Esophagus squamous epithelium (tissue), 4 donors: Measurements from ENCODE around the gene TLE6.

Experiments
- POLR2A ChIP-seq, 4 donors: fragments of 450-650 bp; IDR thresholded peaks; one replicate each; pipeline ENCODE4 v1.6.1; 2017; ENCODE audit warnings: antibody characterized with exemption in 4 of 4, mild to moderate bottlenecking in 4 of 4, moderate library complexity in 3 of 4
- TF ChIP-seq, protein P1 (sequence below), 6 experiments: fragments of 450-650 bp in 4 of 6; fragments of 200-600 bp in 2 of 6; sonication (generic) in 2 of 6; IDR thresholded peaks; one replicate each; pipeline ENCODE4 v1.5.1; 2016 to 2019; ENCODE audit warnings: antibody characterized with exemption in 6 of 6, mild to moderate bottlenecking in 4 of 6, moderate library complexity in 4 of 6

DNA sequence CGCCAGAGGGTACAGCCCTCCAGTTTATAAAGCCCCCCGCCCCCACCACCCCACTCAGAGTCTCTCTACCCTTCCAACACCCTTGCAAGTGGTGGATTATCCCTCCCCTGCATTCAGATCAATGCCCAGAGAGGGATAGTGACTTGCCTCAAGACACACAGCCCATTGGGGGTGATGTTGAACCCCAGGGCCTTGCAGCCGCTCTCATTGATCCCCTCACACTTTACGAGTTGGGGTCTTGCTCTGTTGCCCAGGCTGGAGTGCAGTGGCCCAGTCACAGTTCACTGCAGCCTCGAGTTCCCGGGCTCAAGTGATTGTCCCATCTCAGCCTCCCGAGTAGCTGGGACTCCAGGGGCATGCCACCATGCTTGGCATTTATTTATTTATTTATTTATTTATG, 40.6 kb downstream of the TLE6 start:
- TF ChIP-seq, protein P1, sequence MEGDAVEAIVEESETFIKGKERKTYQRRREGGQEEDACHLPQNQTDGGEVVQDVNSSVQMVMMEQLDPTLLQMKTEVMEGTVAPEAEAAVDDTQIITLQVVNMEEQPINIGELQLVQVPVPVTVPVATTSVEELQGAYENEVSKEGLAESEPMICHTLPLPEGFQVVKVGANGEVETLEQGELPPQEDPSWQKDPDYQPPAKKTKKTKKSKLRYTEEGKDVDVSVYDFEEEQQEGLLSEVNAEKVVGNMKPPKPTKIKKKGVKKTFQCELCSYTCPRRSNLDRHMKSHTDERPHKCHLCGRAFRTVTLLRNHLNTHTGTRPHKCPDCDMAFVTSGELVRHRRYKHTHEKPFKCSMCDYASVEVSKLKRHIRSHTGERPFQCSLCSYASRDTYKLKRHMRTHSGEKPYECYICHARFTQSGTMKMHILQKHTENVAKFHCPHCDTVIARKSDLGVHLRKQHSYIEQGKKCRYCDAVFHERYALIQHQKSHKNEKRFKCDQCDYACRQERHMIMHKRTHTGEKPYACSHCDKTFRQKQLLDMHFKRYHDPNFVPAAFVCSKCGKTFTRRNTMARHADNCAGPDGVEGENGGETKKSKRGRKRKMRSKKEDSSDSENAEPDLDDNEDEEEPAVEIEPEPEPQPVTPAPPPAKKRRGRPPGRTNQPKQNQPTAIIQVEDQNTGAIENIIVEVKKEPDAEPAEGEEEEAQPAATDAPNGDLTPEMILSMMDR (IDR thresholded peaks at IDR 0.05) = no peak
- TF ChIP-seq POLR2A (IDR thresholded peaks at IDR 0.05) = no peak
